ENCODE results near the gene ACTRT2. TPM values are rescaled to one million over a fixed set of nuclear protein-coding genes. Genes with fewer than 3 reads are reported as not detected.

The ACTRT2 gene
- total and polyA plus RNA-seq, 2 donors, result not detected

GRCh38 chr1:3033040-3033789 lies 11.9 kb downstream of the ACTRT2 start:
- Histone ChIP-seq H3K4me1 (ENCODE audit: insufficient read depth) (no peaks in the 10 kb centered on the region), H3K36me3 (ENCODE audit: insufficient read depth) (no peaks in the 10 kb centered on the region), H3K4me3 (ENCODE audit: low read depth, low read length) (no peak overlapping the region), H3K27ac (ENCODE audit: low read depth) (no peak overlapping the region)
- 80% methylated on average over 25 of the region's 25 CpGs for WGBS
- DNase-seq (ENCODE audit: extremely low spot score), result no peak

GRCh38 chr1:3033790-3034090 lies 12.5 kb downstream of the ACTRT2 start:
- H3K4me1 ChIP-seq (ENCODE audit: insufficient read depth), result no peaks in the 10 kb centered on the region
- no peak for DNase-seq (ENCODE audit: extremely low spot score)
- no peak overlapping the region for H3K27ac ChIP-seq (ENCODE audit: low read depth)
- WGBS, result 62% methylated on average over 4 of the region's 4 CpGs
- no peak overlapping the region for H3K4me3 ChIP-seq (ENCODE audit: low read depth, low read length)
- H3K36me3 ChIP-seq (ENCODE audit: insufficient read depth), result no peaks in the 10 kb centered on the region

- H3K36me3 ChIP-seq (ENCODE audit: insufficient read depth), result no peaks in the 10 kb centered on the region
- no peaks in the 10 kb centered on the region for H3K4me1 ChIP-seq (ENCODE audit: insufficient read depth)
- no peak for DNase-seq (ENCODE audit: extremely low spot score)
- H3K27ac ChIP-seq (ENCODE audit: low read depth), result no peak overlapping the region
- 84% methylated on average over 7 of the region's 7 CpGs for WGBS
- no peak overlapping the region for H3K4me3 ChIP-seq (ENCODE audit: low read depth, low read length)
These were observed 12.9 kb downstream of the ACTRT2 start for GRCh38 chr1:3034162-3034561.

GRCh38 chr1:3034728-3035562 lies 13.7 kb downstream of the ACTRT2 start:
- 76% methylated on average over 14 of the region's 14 CpGs for WGBS
- DNase-seq (ENCODE audit: extremely low spot score), result no peak
- Histone ChIP-seq H3K27ac (ENCODE audit: low read depth) (no peak overlapping the region), H3K4me1 (ENCODE audit: insufficient read depth) (no peaks in the 10 kb centered on the region), H3K36me3 (ENCODE audit: insufficient read depth) (no peaks in the 10 kb centered on the region), H3K4me3 (ENCODE audit: low read depth, low read length) (no peak overlapping the region)

DNA sequence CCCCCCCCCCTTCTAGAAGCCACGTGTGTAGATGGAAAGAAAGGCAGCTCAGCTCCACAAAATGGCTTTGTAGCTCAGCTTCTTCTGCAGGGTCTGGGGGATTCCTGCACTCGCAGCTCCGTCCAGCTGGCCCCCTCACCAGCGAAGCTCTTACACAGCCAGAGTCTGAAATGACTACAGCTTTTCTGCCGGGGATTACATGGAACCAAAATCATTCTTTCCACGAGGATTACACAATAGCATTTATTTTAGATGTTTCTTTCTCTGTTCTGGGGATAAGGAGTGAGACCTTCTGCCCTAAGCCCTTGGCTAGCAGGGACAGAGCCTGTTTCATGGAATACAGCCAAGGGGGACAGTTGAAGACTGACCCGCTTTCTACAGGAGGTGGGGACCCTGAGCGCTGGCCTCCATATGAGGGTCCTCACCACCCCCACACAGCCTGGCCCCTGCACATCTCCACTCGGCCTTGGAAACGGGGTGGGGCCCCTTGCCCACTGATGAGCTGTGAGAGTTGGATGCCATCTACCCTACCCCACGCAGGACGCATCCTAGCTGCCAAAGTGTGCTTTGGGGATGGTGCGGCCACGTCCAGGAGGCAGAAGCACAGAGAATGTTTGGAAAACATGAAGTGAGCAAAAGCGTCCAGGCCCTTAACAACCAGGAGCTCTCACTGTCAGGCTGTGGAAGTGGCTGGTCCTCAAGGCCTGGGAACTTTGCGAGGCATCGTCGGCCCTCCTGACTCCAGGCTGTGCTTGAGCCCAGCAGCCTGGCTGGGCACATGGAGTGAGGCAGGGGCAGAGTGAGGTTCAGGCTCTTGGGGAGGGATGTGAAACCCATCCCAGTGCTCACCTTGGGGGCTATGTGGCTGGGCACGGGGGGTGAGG lies 14.5 kb downstream of the ACTRT2 start:
- WGBS, result 65% methylated on average over 19 of the region's 19 CpGs
- no peak for DNase-seq (ENCODE audit: extremely low spot score)
- H3K4me1 ChIP-seq (ENCODE audit: insufficient read depth), result no peaks in the 10 kb centered on the region
- H3K27ac ChIP-seq (ENCODE audit: low read depth), result no peak overlapping the region
- H3K36me3 ChIP-seq (ENCODE audit: insufficient read depth), result no peaks in the 10 kb centered on the region
- no peak overlapping the region for H3K4me3 ChIP-seq (ENCODE audit: low read depth, low read length)

GRCh38 chr1:3036447-3037280 lies 15.4 kb downstream of the ACTRT2 start:
- WGBS, result 47% methylated on average over 22 of the region's 22 CpGs
- DNase-seq (ENCODE audit: extremely low spot score), result no peak
- Histone ChIP-seq H3K36me3 (ENCODE audit: insufficient read depth) (no peaks in the 10 kb centered on the region), H3K27ac (ENCODE audit: low read depth) (no peak overlapping the region), H3K4me1 (ENCODE audit: insufficient read depth) (no peaks in the 10 kb centered on the region), H3K4me3 (ENCODE audit: low read depth, low read length) (no peak overlapping the region)

DNA sequence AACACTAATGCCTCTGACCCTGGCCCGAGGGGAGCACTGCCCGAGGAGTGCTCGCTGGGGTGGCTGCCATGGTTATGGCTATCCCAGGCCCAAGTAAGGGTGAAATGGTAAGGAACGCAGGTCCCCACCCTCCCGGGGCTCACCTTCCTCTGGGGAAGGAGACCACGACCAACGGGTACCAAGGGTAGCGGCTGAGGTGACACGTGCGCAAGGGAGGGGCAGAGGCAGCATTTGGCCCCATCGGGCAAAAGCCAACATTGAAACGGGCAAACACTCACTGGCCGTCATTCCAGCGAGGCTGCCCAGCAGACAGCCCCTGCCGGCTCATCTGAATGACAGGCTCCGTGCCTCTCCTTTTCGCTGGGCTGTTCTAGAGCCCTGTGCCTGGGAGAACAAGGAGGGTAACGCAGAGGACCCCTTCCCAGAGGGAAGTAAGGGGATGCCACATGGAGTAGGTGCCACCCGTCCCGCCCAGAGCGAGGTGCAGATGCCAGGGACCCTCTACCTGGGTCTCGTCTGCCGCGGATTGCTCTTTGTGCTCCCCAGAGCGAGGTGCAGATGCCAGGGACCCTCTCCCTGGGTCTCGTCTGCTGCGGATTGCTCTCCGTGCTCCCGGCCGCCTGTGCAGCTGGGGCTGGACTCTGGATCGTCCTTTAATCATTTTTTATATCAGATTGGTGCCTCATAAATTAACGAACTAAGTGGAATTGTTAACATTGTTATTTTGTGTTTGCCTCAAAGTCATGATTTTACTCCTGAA lies 16.2 kb downstream of the ACTRT2 start:
- no peaks in the 10 kb centered on the region for H3K4me1 ChIP-seq (ENCODE audit: insufficient read depth)
- no peak for DNase-seq (ENCODE audit: extremely low spot score)
- H3K4me3 ChIP-seq (ENCODE audit: low read depth, low read length), result no peak overlapping the region
- H3K36me3 ChIP-seq (ENCODE audit: insufficient read depth), result no peaks in the 10 kb centered on the region
- H3K27ac ChIP-seq (ENCODE audit: low read depth), result no peak overlapping the region
- WGBS, result 83% methylated on average over 32 of the region's 32 CpGs

- Histone ChIP-seq H3K27ac (ENCODE audit: low read depth) (no peak overlapping the region), H3K4me1 (ENCODE audit: insufficient read depth) (no peaks in the 10 kb centered on the region), H3K4me3 (ENCODE audit: low read depth, low read length) (no peak overlapping the region), H3K36me3 (ENCODE audit: insufficient read depth) (no peaks in the 10 kb centered on the region)
- WGBS, result 71% methylated on average over 11 of the region's 11 CpGs
- no peak for DNase-seq (ENCODE audit: extremely low spot score)
These were observed 16.9 kb downstream of the ACTRT2 start for GRCh38 chr1:3038113-3038551.

GRCh38 chr1:3038571-3039181 lies 17.4 kb downstream of the ACTRT2 start:
- WGBS, result 53% methylated on average over 19 of the region's 19 CpGs
- DNase-seq (ENCODE audit: extremely low spot score), result no peak
- no peaks in the 10 kb centered on the region for H3K4me1 ChIP-seq (ENCODE audit: insufficient read depth)

GRCh38 chr1:3040004-3040403 lies 18.7 kb downstream of the ACTRT2 start:
- no peak for DNase-seq (ENCODE audit: extremely low spot score)
- 80% methylated on average over 7 of the region's 7 CpGs for WGBS
- no peak overlapping the region for H3K4me3 ChIP-seq (ENCODE audit: low read depth, low read length)
- H3K27ac ChIP-seq (ENCODE audit: low read depth), result no peak overlapping the region
- H3K4me1 ChIP-seq (ENCODE audit: insufficient read depth), result no peaks in the 10 kb centered on the region
- H3K36me3 ChIP-seq (ENCODE audit: insufficient read depth), result no peaks in the 10 kb centered on the region

More at GRCh38 chr1:3038571-3039181, 17.4 kb downstream of the ACTRT2 start:
- Histone ChIP-seq H3K27ac (ENCODE audit: low read depth) (no peak overlapping the region), H3K4me3 (ENCODE audit: low read depth, low read length) (no peak overlapping the region), H3K36me3 (ENCODE audit: insufficient read depth) (no peaks in the 10 kb centered on the region)

- no peak overlapping the region for H3K4me3 ChIP-seq (ENCODE audit: low read depth, low read length)
- no peaks in the 10 kb centered on the region for H3K4me1 ChIP-seq (ENCODE audit: insufficient read depth)
- no peaks in the 10 kb centered on the region for H3K36me3 ChIP-seq (ENCODE audit: insufficient read depth)
- WGBS, result 92% methylated on average over 9 of the region's 9 CpGs
- no peak overlapping the region for H3K27ac ChIP-seq (ENCODE audit: low read depth)
- no peak for DNase-seq (ENCODE audit: extremely low spot score)
These were observed 21.2 kb downstream of the ACTRT2 start for GRCh38 chr1:3042481-3042880.

- DNase-seq (ENCODE audit: extremely low spot score), result no peak
- WGBS, result 84% methylated on average over 7 of the region's 7 CpGs
- no peak overlapping the region for H3K27ac ChIP-seq (ENCODE audit: low read depth)
These were observed 27.9 kb downstream of the ACTRT2 start for GRCh38 chr1:3049164-3049563.

More at GRCh38 chr1:3049164-3049563, 27.9 kb downstream of the ACTRT2 start:
- H3K4me1 ChIP-seq (ENCODE audit: insufficient read depth), result no peaks in the 10 kb centered on the region
- no peak overlapping the region for H3K4me3 ChIP-seq (ENCODE audit: low read depth, low read length)
- H3K36me3 ChIP-seq (ENCODE audit: insufficient read depth), result no peaks in the 10 kb centered on the region

All from urinary bladder (tissue), 4 donors.